HEK293 (cell line): ENCODE measurements around the gene PCBP2.
A peak's percentile ranks its signal among the peaks of the same experiment; 100 is the strongest.

Source experiments
- CTCF ChIA-PET: fragments of 350-600 bp; formaldehyde crosslinking; extraction: SDS; loops from one replicate; lab custom pipeline; 2021; ENCODE audit warnings: antibody characterized with exemption; lab: Yijun Ruan, JAX
- POLR2A ChIA-PET: fragments of 300-600 bp; formaldehyde crosslinking; extraction: SDS; loops from one replicate; lab custom pipeline; 2020; ENCODE audit warnings: antibody characterized with exemption, inconsistent platforms; lab: Yijun Ruan, JAX
- H3K27ac ChIP-seq: fragments of 200-500 bp; sonication (Bioruptor generic); 2 replicates; pipeline ENCODE4 v1.5.1; 2014; ENCODE audit warnings: low read depth, low read length, control low read depth, inconsistent platforms; ENCODE audit errors: extremely low read depth
- H3K36me3 ChIP-seq, 2 experiments: fragments of 200-500 bp in 1 of 2; sonication (Bioruptor generic) in 1 of 2; 1 replicate in 1 of 2; 2 replicates in 1 of 2; pipeline ENCODE4 v1.5.1; 2014 to 2017; ENCODE audit warnings: inconsistent platforms in 2 of 2, low read length in 2 of 2; ENCODE audit not compliant: control insufficient read depth in 2 of 2, insufficient read depth in 1 of 2
- H3K4me1 ChIP-seq: fragments of 200-500 bp; sonication (Bioruptor generic); 2 replicates; pipeline ENCODE4 v1.5.1; 2014; ENCODE audit warnings: mild to moderate bottlenecking, low read length, inconsistent platforms; ENCODE audit not compliant: control insufficient read depth, insufficient read depth
- H3K4me3 ChIP-seq: 2 replicates; pipeline ENCODE4 v1.5.1; 2011; ENCODE audit warnings: low read depth, mild to moderate bottlenecking, control low read depth, low read length, moderate library complexity
- H3K9me3 ChIP-seq: fragments of 200-500 bp; sonication (Bioruptor generic); 2 replicates; pipeline ENCODE4 v1.5.1; 2014; ENCODE audit warnings: low read depth, low read length, inconsistent platforms; ENCODE audit not compliant: control insufficient read depth, insufficient read depth
- BCL11B ChIP-seq: fragments of 450-650 bp; formaldehyde crosslinking; IDR thresholded peaks from 2 replicates; pipeline ENCODE4 v1.5.1; 2016; ENCODE audit warnings: low read depth, missing biosample characterization, missing genetic modification characterization
- GFI1B ChIP-seq: fragments of 450-650 bp; formaldehyde crosslinking; IDR thresholded peaks from 2 replicates; pipeline ENCODE4 v1.5.1; 2016; ENCODE audit warnings: missing biosample characterization, missing genetic modification characterization
- OSR2 ChIP-seq: fragments of 450-650 bp; formaldehyde crosslinking; IDR thresholded peaks from 2 replicates; pipeline ENCODE4 v1.5.1; 2016; ENCODE audit warnings: missing biosample characterization, missing genetic modification characterization
- PRDM1 ChIP-seq: fragments of 450-650 bp; formaldehyde crosslinking; IDR thresholded peaks from 2 replicates; pipeline ENCODE4; 2016; ENCODE audit warnings: missing biosample characterization, missing genetic modification characterization
- SCRT1 ChIP-seq: fragments of 450-650 bp; formaldehyde crosslinking; IDR thresholded peaks from 2 replicates; pipeline ENCODE4 v1.5.1; 2016; ENCODE audit warnings: missing biosample characterization, missing genetic modification characterization, borderline replicate concordance
- SCRT2 ChIP-seq: fragments of 450-650 bp; formaldehyde crosslinking; IDR thresholded peaks from 2 replicates; pipeline ENCODE4 v1.5.1; 2016; ENCODE audit warnings: missing biosample characterization, missing genetic modification characterization
- ZBTB7A ChIP-seq: fragments of 450-650 bp; formaldehyde crosslinking; IDR thresholded peaks from 2 replicates; pipeline ENCODE4 v1.5.1; 2016; ENCODE audit warnings: low read depth, missing biosample characterization, missing genetic modification characterization
- ZFP3 ChIP-seq: fragments of 450-650 bp; formaldehyde crosslinking; IDR thresholded peaks from 2 replicates; pipeline ENCODE4 v1.5.1; 2016; ENCODE audit warnings: low read depth, missing biosample characterization, missing genetic modification characterization
- ZNF132 ChIP-seq: fragments of 450-650 bp; formaldehyde crosslinking; IDR thresholded peaks from 2 replicates; pipeline ENCODE4 v1.5.1; 2017; ENCODE audit warnings: missing biosample characterization, missing genetic modification characterization, borderline replicate concordance
- ZNF146 ChIP-seq: fragments of 450-650 bp; formaldehyde crosslinking; IDR thresholded peaks from 2 replicates; pipeline ENCODE4 v1.5.1; 2016; ENCODE audit warnings: missing biosample characterization, missing genetic modification characterization
- ZNF341 ChIP-seq: fragments of 450-650 bp; formaldehyde crosslinking; IDR thresholded peaks from 2 replicates; pipeline ENCODE4; 2016; ENCODE audit warnings: low read depth, missing biosample characterization, missing genetic modification characterization
- ZNF629 ChIP-seq: fragments of 450-650 bp; formaldehyde crosslinking; IDR thresholded peaks from 2 replicates; pipeline ENCODE4 v1.5.1; 2017; ENCODE audit warnings: missing biosample characterization, missing genetic modification characterization
- ZNF658 ChIP-seq: fragments of 450-650 bp; formaldehyde crosslinking; IDR thresholded peaks from 2 replicates; pipeline ENCODE4; 2016; ENCODE audit warnings: missing biosample characterization, missing genetic modification characterization
- TF ChIP-seq, protein P1 (sequence below): fragments of 450-650 bp; formaldehyde crosslinking; IDR thresholded peaks from 2 replicates; pipeline ENCODE4 v1.5.1; 2016; ENCODE audit warnings: missing biosample characterization, missing genetic modification characterization, borderline replicate concordance
- TF ChIP-seq, protein P2 (sequence below): IDR thresholded peaks from 2 replicates; pipeline ENCODE4 v1.6.1; 2011; ENCODE audit warnings: mild to moderate bottlenecking, low read depth, low read length, borderline replicate concordance
- TF ChIP-seq, protein P3 (sequence below): fragments of 450-650 bp; formaldehyde crosslinking; conservative IDR thresholded peaks from 2 replicates; pipeline ENCODE4 v1.5.1; 2016; ENCODE audit warnings: low read depth, missing biosample characterization, missing genetic modification characterization
- TF ChIP-seq, protein P4 (sequence below): fragments of 450-650 bp; formaldehyde crosslinking; IDR thresholded peaks from 2 replicates; pipeline ENCODE4 v1.5.1; 2016; ENCODE audit warnings: missing biosample characterization, missing genetic modification characterization

Gene PCBP2

DNA sequence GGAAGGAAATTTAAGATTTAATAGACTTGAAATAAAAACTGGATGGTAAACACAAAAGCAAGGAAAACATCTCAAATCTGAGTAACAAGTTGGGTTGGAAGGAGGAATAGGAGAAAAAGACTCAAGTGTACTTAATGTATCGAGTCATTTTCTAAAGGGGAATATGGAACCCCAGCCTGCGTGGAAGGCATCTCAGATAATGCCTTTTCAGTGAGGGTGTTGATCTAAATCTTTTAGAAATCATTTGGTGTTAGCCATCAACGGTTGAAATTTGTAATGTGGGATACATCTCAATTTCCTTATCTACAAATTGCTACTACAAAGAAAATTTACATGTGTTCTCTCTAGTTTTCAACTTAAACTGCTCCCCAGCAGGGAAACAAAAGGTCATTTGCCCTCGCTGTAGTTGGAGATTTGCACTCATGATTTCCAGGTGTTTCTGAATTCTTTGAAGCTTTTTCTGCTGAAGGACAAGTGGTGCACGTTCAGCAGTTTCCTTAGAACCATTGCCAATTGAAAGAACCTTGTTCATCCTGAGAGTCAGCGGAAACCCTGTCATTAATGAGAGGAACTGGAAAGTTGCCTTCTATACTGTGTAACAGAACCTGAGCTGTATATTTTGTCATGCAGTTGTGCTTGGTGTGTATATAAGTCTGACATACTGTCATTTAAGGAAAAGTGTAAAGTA is 2.2 kb downstream of the PCBP2 start:
- ChIA-PET CTCF (interaction anchor here (0.5 to 1.8 kb wide), 5 partner anchors 23 to 1182 kb away, joined by 3 to 5 read pairs (median 3); no protein-coding TSS in a partner anchor), POLR2A (interaction anchor here (1.2 to 2.2 kb wide), 3 partner anchors 27 to 47 kb away, joined by 3 to 10 read pairs (median 3); partner anchors contain the start of gene TARBP2)
- TF ChIP-seq ZNF146 (tag by site-specific recombination) = no peak
- no peak for TF ChIP-seq GFI1B (tag by site-specific recombination)
- TF ChIP-seq, protein P1, sequence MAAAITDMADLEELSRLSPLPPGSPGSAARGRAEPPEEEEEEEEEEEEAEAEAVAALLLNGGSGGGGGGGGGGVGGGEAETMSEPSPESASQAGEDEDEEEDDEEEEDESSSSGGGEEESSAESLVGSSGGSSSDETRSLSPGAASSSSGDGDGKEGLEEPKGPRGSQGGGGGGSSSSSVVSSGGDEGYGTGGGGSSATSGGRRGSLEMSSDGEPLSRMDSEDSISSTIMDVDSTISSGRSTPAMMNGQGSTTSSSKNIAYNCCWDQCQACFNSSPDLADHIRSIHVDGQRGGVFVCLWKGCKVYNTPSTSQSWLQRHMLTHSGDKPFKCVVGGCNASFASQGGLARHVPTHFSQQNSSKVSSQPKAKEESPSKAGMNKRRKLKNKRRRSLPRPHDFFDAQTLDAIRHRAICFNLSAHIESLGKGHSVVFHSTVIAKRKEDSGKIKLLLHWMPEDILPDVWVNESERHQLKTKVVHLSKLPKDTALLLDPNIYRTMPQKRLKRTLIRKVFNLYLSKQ (tag by site-specific recombination) = no peak
- peak; percentile 72; the same call in 1 of the 2 replicates for TF ChIP-seq PRDM1 (tag by site-specific recombination)
- TF ChIP-seq, protein P2, sequence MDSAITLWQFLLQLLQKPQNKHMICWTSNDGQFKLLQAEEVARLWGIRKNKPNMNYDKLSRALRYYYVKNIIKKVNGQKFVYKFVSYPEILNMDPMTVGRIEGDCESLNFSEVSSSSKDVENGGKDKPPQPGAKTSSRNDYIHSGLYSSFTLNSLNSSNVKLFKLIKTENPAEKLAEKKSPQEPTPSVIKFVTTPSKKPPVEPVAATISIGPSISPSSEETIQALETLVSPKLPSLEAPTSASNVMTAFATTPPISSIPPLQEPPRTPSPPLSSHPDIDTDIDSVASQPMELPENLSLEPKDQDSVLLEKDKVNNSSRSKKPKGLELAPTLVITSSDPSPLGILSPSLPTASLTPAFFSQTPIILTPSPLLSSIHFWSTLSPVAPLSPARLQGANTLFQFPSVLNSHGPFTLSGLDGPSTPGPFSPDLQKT = no peak
- Histone ChIP-seq H3K4me1 (peaks cover 3% of the 10 kb centered on the region), H3K9me3 (no peaks in the 10 kb centered on the region), H3K27ac (no peak overlapping the region), H3K4me3 (peak overlapping the region; percentile 99), H3K36me3 (peaks cover 47 to 64% of the 10 kb centered on the region in 2 experiments)

DNA sequence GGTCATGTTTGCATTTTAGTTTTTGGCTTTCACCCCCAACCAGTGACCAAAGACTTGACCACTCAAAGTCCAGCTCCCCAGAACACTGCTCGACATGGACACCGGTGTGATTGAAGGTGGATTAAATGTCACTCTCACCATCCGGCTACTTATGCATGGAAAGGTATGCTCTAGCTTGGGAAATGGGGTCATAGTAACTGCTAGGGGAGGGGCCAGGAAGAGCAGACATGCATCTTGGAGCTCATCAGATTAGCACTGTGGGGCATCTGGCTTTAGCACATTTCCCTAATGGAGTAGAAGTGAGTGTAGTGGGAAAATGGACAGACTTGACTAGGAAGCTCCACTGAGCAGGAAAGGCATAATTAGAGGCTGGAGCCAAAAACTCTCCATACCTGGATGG is 2.8 kb downstream of the PCBP2 start:
- Histone ChIP-seq H3K9me3 (no peaks in the 10 kb centered on the region), H3K4me3 (no peak overlapping the region)
- ChIA-PET POLR2A (interaction anchor here (0.7 to 2.2 kb wide), 5 partner anchors 27 to 111 kb away, joined by 3 to 10 read pairs (median 3); partner anchors contain the start of gene TARBP2), CTCF (interaction anchor here (0.5 to 1.8 kb wide), 6 partner anchors 23 to 1461 kb away, joined by 3 to 9 read pairs (median 3); no protein-coding TSS in a partner anchor)
- TF ChIP-seq ZNF341 (peak; percentile 52; the same call in 1 of the 2 replicates), ZFP3 (tag by site-specific recombination) (no peak), ZNF629 (tag by site-specific recombination) (no peak)
- TF ChIP-seq, all 188 proteins: peak for 1
- peaks cover 3% of the 10 kb centered on the region for H3K4me1 ChIP-seq
- H3K36me3 ChIP-seq = peaks cover 53 to 70% of the 10 kb centered on the region in 2 experiments
- no peak overlapping the region for H3K27ac ChIP-seq

DNA sequence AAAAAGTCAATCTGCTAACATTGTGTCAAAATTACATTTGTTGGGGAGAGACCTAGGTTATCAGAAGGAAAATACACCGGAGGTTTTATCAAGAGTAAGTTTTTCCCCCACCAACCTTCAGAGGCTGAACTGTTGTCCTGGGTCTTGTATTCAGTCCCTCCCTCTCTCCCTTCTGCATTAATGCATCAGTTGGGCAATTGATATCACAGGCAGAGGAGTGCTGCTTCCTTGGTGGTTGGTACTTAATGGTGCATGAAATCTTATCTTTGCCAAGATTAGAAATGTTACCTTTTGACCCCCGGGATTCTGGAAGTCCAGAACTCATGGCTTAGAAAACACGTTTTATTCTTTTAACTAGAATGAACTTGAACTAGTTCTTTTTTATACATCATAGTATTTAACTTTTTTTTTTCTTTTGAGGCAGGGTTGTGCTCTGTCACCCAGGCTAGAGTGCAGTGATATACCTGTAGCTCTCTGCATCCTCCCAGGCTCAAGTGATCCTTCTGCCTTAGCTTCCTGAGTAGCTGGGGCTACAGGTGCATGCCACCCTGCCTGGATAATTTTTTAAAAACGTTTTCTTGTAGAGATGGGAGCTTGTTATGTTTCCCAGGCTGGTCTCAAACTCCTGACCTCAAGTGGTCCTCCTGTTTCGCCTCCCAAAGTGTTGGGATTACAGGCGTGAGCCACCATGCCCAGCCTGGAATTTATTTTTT is 4.9 kb downstream of the PCBP2 start:
- CTCF ChIA-PET = no interaction called here
- Histone ChIP-seq H3K36me3 (peaks cover 74 to 91% of the 10 kb centered on the region in 2 experiments), H3K27ac (no peak overlapping the region), H3K4me1 (peaks cover 3% of the 10 kb centered on the region), H3K4me3 (no peak overlapping the region), H3K9me3 (no peaks in the 10 kb centered on the region)
- TF ChIP-seq, protein P3, sequence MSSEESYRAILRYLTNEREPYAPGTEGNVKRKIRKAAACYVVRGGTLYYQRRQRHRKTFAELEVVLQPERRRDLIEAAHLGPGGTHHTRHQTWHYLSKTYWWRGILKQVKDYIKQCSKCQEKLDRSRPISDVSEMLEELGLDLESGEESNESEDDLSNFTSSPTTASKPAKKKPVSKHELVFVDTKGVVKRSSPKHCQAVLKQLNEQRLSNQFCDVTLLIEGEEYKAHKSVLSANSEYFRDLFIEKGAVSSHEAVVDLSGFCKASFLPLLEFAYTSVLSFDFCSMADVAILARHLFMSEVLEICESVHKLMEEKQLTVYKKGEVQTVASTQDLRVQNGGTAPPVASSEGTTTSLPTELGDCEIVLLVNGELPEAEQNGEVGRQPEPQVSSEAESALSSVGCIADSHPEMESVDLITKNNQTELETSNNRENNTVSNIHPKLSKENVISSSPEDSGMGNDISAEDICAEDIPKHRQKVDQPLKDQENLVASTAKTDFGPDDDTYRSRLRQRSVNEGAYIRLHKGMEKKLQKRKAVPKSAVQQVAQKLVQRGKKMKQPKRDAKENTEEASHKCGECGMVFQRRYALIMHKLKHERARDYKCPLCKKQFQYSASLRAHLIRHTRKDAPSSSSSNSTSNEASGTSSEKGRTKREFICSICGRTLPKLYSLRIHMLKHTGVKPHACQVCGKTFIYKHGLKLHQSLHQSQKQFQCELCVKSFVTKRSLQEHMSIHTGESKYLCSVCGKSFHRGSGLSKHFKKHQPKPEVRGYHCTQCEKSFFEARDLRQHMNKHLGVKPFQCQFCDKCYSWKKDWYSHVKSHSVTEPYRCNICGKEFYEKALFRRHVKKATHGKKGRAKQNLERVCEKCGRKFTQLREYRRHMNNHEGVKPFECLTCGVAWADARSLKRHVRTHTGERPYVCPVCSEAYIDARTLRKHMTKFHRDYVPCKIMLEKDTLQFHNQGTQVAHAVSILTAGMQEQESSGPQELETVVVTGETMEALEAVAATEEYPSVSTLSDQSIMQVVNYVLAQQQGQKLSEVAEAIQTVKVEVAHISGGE (tag by site-specific recombination) = no peak
- TF ChIP-seq, protein P4, sequence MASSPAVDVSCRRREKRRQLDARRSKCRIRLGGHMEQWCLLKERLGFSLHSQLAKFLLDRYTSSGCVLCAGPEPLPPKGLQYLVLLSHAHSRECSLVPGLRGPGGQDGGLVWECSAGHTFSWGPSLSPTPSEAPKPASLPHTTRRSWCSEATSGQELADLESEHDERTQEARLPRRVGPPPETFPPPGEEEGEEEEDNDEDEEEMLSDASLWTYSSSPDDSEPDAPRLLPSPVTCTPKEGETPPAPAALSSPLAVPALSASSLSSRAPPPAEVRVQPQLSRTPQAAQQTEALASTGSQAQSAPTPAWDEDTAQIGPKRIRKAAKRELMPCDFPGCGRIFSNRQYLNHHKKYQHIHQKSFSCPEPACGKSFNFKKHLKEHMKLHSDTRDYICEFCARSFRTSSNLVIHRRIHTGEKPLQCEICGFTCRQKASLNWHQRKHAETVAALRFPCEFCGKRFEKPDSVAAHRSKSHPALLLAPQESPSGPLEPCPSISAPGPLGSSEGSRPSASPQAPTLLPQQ (tag by site-specific recombination) = no peak
- TF ChIP-seq OSR2 (tag by site-specific recombination) = no peak
- no peak for TF ChIP-seq ZNF132 (tag by site-specific recombination)
- TF ChIP-seq SCRT2 (tag by site-specific recombination) = peak; percentile 85
- no peak for TF ChIP-seq ZNF658 (tag by site-specific recombination)
- TF ChIP-seq BCL11B (tag by site-specific recombination) = no peak
- TF ChIP-seq SCRT1 = peak; percentile 59; the same call in 1 of the 2 replicates
- no peak for TF ChIP-seq ZBTB7A (tag by site-specific recombination)
- POLR2A ChIA-PET = interaction anchor here (0.8 kb wide), 1 partner anchor 16 kb away, joined by 3 read pairs; no protein-coding TSS in a partner anchor
